22Rv1 (cell line): Measurements from ENCODE around the gene GRIN3B.

Experiments used
- CTCF ChIP-seq: fragments of 450-650 bp; IDR thresholded peaks from 2 replicates; pipeline ENCODE4 v1.5.1; 2017; ENCODE audit warnings: mild to moderate bottlenecking
- ZFX ChIP-seq: fragments of 450-650 bp; IDR thresholded peaks from 2 replicates; pipeline ENCODE4 v1.6.1; 2017; ENCODE audit warnings: antibody characterized with exemption, borderline replicate concordance

- TF ChIP-seq CTCF (no peak), ZFX (no peak)
These were observed 20.7 kb downstream of the GRIN3B start, which contains the start of gene TMEM259 for GRCh38 chr19:1020868-1021425.
